ENCODE results near the gene CHI3L2. TPM values are rescaled to one million over a fixed set of nuclear protein-coding genes. Genes with fewer than 3 reads are reported as not detected.
"Not testable (repeated sequence)": the region's sequence is repeated elsewhere in the genome, so short reads cannot be mapped to it uniquely, and the experiment has no call there.

CHI3L2 gene
- total and polyA plus RNA-seq, 11 donors, result 1.0 to 23.0 (median 2.1) TPM; not detected in 1

GRCh38 chr1:111213412-111213811 lies 14.1 kb upstream of the CHI3L2 start:
- intact Hi-C loops (cut with DNase I), result no loop called here
- H3K27me3 ChIP-seq, result peaks cover 0 to 7% (median 0%) of the 10 kb centered on the region in 9 donors
- no peaks in the 10 kb centered on the region for H3K36me3 ChIP-seq
- ATAC-seq, result no peak
- WGBS, 4 donors, result 84 to 92% (median 88%) methylated on average over 6 of the region's 6 CpGs
- TF ChIP-seq CTCF (IDR thresholded peaks at IDR 0.05) (no peak), POLR2A (IDR thresholded peaks at IDR 0.05) (no peak)
- peaks cover 0 to 59% (median 0%) of the 10 kb centered on the region in 12 donors for H3K4me1 ChIP-seq
- no peaks in the 10 kb centered on the region for H3K9me3 ChIP-seq
- no peak overlapping the region for H3K4me3 ChIP-seq
- H3K27ac ChIP-seq, result peak overlapping the region in 1 of 12 donors; percentile 25
- no peak for DNase-seq

GRCh38 chr1:111214074-111214801 lies 13.3 kb upstream of the CHI3L2 start:
- peak overlapping the region in 1 of 12 donors; percentile 86 for H3K27ac ChIP-seq
- intact Hi-C loops (cut with DNase I), result no loop called here
- H3K27me3 ChIP-seq, result peaks cover 0 to 3% (median 0%) of the 10 kb centered on the region in 9 donors
- no peaks in the 10 kb centered on the region for H3K9me3 ChIP-seq
- no peak for DNase-seq
- H3K4me3 ChIP-seq, result no peak overlapping the region
- no peaks in the 10 kb centered on the region for H3K36me3 ChIP-seq
- no peak for ATAC-seq
- TF ChIP-seq POLR2A (IDR thresholded peaks at IDR 0.05) (no peak), CTCF (IDR thresholded peaks at IDR 0.05) (no peak)
- WGBS, 4 donors, result 79 to 85% (median 83%) methylated on average over 6 of the region's 6 CpGs
- peaks cover 0 to 63% (median 0%) of the 10 kb centered on the region in 12 donors for H3K4me1 ChIP-seq

GRCh38 chr1:111214884-111215283 lies 12.6 kb upstream of the CHI3L2 start:
- WGBS, 4 donors, result 83 to 94% (median 86%) methylated on average over 7 of the region's 7 CpGs
- peak overlapping the region in 1 of 12 donors; percentile 86 for H3K27ac ChIP-seq
- no peak for TF ChIP-seq POLR2A (IDR thresholded peaks at IDR 0.05)
- TF ChIP-seq CTCF (IDR thresholded peaks at IDR 0.05), result no peak
- no peaks in the 10 kb centered on the region for H3K27me3 ChIP-seq
- peaks cover 0 to 70% (median 0%) of the 10 kb centered on the region in 12 donors for H3K4me1 ChIP-seq
- DNase-seq, result no peak
- intact Hi-C loops (cut with DNase I), result no loop called here
- no peak for ATAC-seq
- H3K4me3 ChIP-seq, result no peak overlapping the region
- no peaks in the 10 kb centered on the region for H3K36me3 ChIP-seq
- no peaks in the 10 kb centered on the region for H3K9me3 ChIP-seq

GRCh38 chr1:111215285-111215684 lies 12.2 kb upstream of the CHI3L2 start:
- H3K4me3 ChIP-seq, result peak overlapping the region in 1 of 12 donors; percentile 10
- peaks cover 0 to 74% (median 0%) of the 10 kb centered on the region in 12 donors for H3K4me1 ChIP-seq
- H3K27me3 ChIP-seq; DNase-seq; H3K36me3 ChIP-seq; intact Hi-C loops (cut with DNase I); ATAC-seq; H3K9me3 ChIP-seq: not testable (repeated sequence)
- peak overlapping the region in 1 of 12 donors; percentile 86 for H3K27ac ChIP-seq
- WGBS, 4 donors, result 88 to 93% (median 91%) methylated on average over 2 of the region's 2 CpGs

Measured in heart left ventricle (tissue), 16 donors.